Measurements from ENCODE around the gene TSC2. TPM values are rescaled to one million over a fixed set of nuclear protein-coding genes. Genes with fewer than 3 reads are reported as not detected.

The TSC2 gene
- total and polyA plus RNA-seq, 9 of the 15 experiments (the other 6 are each of a cell fraction or from before 2014, with no cell fraction given): 1.3 to 68.1 (median 16.6) TPM

DNA sequence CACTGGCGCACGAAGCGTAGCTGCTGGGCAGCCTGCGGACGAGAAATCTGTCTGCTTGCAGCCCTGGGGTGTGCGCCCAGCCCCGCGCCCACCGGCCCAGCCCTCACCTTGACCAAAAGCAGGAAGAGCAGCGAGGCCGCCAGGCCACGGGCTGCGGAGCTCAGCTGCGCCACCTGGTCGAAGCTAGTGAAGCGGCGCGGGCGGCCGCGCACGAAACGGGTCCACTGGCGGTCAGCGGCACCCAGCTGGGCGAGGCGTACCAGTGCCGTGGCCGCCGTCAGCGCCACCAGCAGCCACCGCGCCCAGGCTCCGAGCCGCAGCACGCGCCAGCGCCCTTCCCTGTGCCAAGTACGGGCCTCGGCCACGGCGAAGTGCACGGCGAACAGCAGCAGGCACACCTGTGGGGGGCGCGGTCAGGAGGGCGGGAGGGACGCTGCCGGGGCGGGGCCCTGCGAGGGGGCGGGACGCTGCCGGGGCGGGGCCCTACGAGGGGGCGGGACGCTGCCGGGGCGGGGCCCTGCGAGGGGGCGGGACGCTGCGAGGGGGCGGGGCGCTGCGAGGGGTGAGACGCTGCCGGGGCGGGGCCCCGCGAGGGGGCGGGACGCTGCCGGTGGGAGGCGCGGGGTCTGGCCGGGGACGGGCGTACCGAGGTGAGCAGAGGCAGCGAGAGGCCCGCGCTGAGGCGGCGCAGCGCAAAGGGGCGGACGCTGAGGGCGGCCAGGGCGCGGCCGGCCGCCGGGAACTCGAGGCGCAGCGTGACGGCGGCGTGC, 43.2 kb downstream of the TSC2 start (continued):
- TF ChIP-seq, protein P1, sequence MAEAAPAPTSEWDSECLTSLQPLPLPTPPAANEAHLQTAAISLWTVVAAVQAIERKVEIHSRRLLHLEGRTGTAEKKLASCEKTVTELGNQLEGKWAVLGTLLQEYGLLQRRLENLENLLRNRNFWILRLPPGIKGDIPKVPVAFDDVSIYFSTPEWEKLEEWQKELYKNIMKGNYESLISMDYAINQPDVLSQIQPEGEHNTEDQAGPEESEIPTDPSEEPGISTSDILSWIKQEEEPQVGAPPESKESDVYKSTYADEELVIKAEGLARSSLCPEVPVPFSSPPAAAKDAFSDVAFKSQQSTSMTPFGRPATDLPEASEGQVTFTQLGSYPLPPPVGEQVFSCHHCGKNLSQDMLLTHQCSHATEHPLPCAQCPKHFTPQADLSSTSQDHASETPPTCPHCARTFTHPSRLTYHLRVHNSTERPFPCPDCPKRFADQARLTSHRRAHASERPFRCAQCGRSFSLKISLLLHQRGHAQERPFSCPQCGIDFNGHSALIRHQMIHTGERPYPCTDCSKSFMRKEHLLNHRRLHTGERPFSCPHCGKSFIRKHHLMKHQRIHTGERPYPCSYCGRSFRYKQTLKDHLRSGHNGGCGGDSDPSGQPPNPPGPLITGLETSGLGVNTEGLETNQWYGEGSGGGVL (CRISPR knock-in tag; IDR thresholded peaks at IDR 0.05): no peak
- TF ChIP-seq, protein P2, sequence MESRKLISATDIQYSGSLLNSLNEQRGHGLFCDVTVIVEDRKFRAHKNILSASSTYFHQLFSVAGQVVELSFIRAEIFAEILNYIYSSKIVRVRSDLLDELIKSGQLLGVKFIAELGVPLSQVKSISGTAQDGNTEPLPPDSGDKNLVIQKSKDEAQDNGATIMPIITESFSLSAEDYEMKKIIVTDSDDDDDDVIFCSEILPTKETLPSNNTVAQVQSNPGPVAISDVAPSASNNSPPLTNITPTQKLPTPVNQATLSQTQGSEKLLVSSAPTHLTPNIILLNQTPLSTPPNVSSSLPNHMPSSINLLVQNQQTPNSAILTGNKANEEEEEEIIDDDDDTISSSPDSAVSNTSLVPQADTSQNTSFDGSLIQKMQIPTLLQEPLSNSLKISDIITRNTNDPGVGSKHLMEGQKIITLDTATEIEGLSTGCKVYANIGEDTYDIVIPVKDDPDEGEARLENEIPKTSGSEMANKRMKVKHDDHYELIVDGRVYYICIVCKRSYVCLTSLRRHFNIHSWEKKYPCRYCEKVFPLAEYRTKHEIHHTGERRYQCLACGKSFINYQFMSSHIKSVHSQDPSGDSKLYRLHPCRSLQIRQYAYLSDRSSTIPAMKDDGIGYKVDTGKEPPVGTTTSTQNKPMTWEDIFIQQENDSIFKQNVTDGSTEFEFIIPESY (CRISPR knock-in tag; IDR thresholded peaks at IDR 0.05): peak; percentile 88
- TF ChIP-seq HNRNPUL1 (IDR thresholded peaks at IDR 0.05; ENCODE audit: low read length): no peak

DNA sequence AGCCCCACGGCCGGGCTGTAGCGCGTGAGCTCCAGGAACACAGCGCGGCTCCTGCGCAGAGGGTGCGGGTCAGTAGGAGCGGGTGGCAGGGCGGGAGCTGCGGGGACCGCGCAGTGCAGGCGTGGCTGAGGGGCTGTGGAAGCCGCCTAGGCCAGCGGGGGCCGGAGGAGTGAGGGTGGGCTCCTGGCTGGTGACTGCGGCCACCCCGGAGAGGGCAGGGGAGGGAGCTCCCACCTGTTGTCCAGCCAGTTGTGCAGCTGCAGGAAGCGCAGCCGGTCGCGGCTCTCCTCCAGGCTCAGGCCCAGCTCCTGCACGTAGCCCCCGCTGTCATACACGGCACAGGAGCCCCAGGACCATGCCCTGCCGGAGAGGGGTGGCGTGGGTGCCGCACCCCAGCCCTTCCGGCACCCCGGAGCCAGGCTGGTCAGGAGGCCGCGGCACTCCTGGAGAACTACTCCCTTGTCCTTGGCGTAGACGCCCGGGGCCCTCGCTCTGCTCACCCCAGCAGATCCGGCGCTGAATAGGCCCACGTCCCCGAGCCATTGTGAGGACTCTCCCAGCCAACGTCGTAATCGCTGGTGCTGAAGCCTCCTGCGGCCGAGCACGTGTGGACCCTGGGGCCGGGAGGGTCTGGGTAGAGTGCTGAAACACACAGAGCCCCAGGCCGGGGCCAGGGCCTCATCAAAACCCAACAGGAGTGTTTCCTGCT, 43.9 kb downstream of the TSC2 start:
- ChIA-PET CTCF (ENCODE audit: low intra/inter-chr PET ratio) (no interaction called here), POLR2A (interaction anchor here (1.4 kb wide), 1 partner anchor 11 kb away, joined by 10 read pairs; no protein-coding TSS in a partner anchor)
- no peaks in the 10 kb centered on the region for H3K9me3 ChIP-seq (replicated peaks; ENCODE audit: control insufficient read depth, insufficient read depth, low read depth, low read length)
- in situ Hi-C loops (cut with MboI) (no loop called here), intact Hi-C loops (cut with micrococcal nuclease) (no loop called here)
- peaks cover 0 to 28% of the 10 kb centered on the region in 2 experiments; a peak in 1 of 5 replicates for H3K4me1 ChIP-seq (replicated peaks in 1 of 2; ENCODE audit: control insufficient read depth in 2 of 2, insufficient read depth in 2 of 2, low read length in 2 of 2)
- no peaks in the 10 kb centered on the region for H3K79me2 ChIP-seq (ENCODE audit: control insufficient read depth, insufficient read depth, low read length)
- ATAC-seq (no peak), FAIRE-seq (no peak), DNase-seq (ENCODE audit: extremely low read depth in 1 of 4, low spot score in 3 of 4) (no peak)
- H3K27me3 ChIP-seq (ENCODE audit: control insufficient read depth in 2 of 2, insufficient read depth in 2 of 2, low read length in 2 of 2): no peaks in the 10 kb centered on the region
- H4K20me1 ChIP-seq (replicated peaks; ENCODE audit: control insufficient read depth, insufficient read depth, low read length): no peaks in the 10 kb centered on the region
- H3K9ac ChIP-seq (ENCODE audit: insufficient read depth in 1 of 2, low read depth in 2 of 2, low read length in 2 of 2): no peak overlapping the region
- H3K4me3 ChIP-seq: no peak overlapping the region
- no peak overlapping the region for H2AFZ ChIP-seq (ENCODE audit: low read depth, low read length)
- H3K4me2 ChIP-seq (ENCODE audit: insufficient read depth, low read length): no peak overlapping the region
- H3K36me3 ChIP-seq (ENCODE audit: control insufficient read depth, insufficient read depth, low read length): peaks cover 71% of the 10 kb centered on the region; the same call in 2 of the 3 replicates
- WGBS (ENCODE audit: insufficient coverage, low coverage, missing lambda C conversion rate): 98% methylated on average over 23 of the region's 49 CpGs
- BruUV-seq (replicated peaks): no TSS peak
- peak; percentile 72 for TF ChIP-seq RBM22 (IDR thresholded peaks at IDR 0.05; ENCODE audit: low read depth, low read length, poor library complexity, severe bottlenecking)
- no peak for TF ChIP-seq SP2 (IDR thresholded peaks at IDR 0.05; ENCODE audit: extremely low read depth, low read depth, low read length, poor library complexity, severe bottlenecking)
- peak; percentile 12 for TF ChIP-seq FIP1L1 (IDR thresholded peaks at IDR 0.05; ENCODE audit: low read depth, low read length, poor library complexity, severe bottlenecking)
- TF ChIP-seq, protein P2 (CRISPR knock-in tag; IDR thresholded peaks at IDR 0.05): peak; percentile 15; the same call in 1 of the 2 replicates
- peak; percentile 47 for TF ChIP-seq POLR2G (IDR thresholded peaks at IDR 0.05; ENCODE audit: low read depth, low read length)
- TF ChIP-seq ZNF316 (IDR thresholded peaks at IDR 0.05): no peak
- TF ChIP-seq, protein P3, sequence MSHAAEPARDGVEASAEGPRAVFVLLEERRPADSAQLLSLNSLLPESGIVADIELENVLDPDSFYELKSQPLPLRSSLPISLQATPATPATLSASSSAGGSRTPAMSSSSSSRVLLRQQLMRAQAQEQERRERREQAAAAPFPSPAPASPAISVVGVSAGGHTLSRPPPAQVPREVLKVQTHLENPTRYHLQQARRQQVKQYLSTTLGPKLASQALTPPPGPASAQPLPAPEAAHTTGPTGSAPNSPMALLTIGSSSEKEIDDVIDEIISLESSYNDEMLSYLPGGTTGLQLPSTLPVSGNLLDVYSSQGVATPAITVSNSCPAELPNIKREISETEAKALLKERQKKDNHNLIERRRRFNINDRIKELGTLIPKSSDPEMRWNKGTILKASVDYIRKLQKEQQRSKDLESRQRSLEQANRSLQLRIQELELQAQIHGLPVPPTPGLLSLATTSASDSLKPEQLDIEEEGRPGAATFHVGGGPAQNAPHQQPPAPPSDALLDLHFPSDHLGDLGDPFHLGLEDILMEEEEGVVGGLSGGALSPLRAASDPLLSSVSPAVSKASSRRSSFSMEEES (CRISPR knock-in tag; IDR thresholded peaks at IDR 0.05): no peak
- no peaks in the 10 kb centered on the region for H3K9me1 ChIP-seq (ENCODE audit: control insufficient read depth, insufficient read depth, low read length)
- H3K27ac ChIP-seq (ENCODE audit: extremely low read depth, low read depth, low read length): no peak overlapping the region

Measured in K562 (cell line).